Glomerular visceral epithelial cell (primary cell): Measurements from ENCODE around the gene SNX30.
"Not testable (repeated sequence)": the region's sequence is repeated elsewhere in the genome, so short reads cannot be mapped to it uniquely, and the experiment has no call there.

Source experiments
- DNase-seq: peaks from one replicate; pipeline ENCODE4 v3.0.0-alpha.2; 2016; ENCODE audit errors: extremely low spot score

The SNX30 gene, protein sequence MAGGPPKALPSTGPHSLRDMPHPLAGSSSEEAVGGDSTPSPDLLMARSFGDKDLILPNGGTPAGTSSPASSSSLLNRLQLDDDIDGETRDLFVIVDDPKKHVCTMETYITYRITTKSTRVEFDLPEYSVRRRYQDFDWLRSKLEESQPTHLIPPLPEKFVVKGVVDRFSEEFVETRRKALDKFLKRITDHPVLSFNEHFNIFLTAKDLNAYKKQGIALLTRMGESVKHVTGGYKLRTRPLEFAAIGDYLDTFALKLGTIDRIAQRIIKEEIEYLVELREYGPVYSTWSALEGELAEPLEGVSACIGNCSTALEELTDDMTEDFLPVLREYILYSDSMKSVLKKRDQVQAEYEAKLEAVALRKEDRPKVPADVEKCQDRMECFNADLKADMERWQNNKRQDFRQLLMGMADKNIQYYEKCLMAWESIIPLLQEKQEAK

DNA sequence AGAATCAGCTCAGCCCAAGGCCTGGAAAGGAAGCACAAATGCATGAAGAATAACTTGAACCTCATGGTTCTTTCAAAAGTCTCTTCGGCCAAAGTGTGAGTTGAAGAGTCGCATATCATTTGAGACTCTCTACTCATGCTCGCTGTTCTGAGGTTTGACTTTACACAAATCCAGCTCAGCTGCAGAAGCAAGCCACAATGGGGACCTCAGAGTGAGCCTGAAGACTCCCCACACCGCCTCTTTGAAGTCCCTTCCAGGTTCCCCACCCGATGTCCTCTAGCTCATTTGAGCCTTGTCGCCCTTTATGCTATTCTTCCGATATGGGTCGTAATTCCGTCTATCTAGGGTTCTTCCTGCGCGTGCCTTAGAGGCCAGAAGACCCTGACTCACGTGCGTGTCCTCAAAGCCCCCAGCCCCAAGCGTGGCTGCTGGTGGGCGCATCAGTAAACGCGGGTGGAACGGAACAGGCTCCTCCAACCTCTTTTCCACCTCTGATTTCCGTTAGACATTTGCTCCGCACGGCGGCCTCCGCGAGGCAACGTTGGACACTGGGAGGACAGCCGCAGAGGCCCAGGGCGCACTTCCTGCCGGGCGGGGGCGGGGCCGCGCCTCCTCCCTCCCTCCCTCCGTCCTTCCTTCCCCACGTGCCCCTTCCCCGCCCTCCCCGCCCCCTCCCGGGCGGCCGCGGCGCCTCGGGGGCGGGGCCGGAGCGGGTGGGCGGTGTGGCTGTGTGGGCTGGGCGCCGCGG, at the start of gene SNX30:
SNX30 (plus strand) TSS at position 745 of the 748 bp plus-strand sequence. CDS start 242 bp downstream, outside the sequence.
- DNase-seq: peak; percentile 95

DNA sequence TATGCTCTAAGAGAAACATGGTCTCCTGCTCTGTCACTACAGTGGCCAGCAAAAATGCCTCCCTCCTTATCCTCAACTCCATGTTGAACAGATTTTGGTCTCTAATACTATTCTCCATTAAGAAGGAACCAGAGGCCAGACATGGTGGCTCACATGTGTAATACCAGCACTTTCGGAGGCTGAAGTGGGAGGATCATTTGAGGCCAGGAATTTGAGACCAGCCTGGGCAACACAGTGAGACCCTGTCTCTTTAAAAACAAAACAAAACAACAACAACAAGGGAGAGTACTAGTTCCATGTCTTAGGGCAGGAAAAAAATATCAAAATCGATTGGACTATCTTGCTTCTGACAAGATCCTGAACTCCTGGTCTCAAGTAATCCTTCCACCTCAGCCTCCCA, 47.3 kb upstream of the SNX30 start:
- no peak for DNase-seq

DNA sequence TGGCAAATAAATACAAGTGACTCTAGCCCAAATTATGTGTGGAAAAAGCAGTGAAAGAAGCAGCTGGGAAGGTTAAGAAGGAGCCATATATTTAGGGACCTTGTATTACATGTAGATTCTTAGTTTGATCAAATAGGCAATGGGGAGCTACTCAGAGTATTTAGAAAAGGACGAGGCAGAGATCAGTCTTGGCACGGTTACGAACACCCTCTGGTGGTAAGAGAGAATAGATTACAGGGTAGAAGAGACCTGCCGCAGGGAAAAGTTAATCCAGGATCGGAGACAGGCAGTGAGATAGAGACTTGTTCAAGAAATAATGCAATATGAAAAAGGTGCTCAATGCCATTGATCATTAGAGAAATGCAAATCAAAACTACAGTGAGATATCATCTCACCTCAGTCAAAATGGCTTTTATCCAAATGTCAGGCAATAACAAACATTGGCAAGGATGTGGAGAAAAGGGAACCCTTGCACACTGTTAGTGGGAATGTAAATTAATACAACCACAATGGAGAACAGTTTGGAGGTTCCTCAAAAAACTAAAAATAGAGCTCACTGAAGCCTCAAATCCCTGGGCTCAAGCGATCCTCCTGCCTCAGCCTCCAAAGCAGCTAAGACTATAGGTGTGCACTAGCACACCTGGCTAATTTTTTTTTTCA, 44.7 kb upstream of the SNX30 start:
- DNase-seq: peak; percentile 54

DNA sequence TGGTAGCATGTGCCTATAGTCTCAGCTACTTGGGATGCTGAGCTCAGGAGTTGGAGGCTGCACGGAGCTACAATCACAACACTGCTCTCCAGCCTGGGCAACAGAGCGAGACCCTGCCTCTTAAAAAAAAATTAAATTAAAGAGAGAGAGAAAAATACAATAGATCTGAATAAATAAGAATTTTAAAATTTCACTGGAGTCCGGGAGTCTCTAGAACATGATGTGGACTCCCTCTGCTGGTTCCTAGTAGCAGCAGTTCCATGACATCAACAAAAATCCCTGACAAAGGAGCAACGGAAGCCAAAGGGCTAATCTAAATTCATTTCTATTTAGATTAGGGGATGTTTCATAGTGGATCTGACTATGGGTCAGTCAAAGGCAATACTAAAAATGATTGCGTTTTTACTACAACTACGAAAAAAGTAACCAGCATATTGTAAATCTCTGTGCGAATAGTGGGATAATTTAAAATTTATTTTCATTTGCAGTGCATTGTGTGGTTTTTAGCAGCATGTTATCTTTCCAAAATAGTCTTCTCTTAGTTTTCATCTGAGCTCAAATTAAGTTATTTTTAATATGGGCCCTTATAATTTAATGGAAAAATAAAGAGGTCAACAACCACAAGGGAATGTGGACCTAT, 39.4 kb upstream of the SNX30 start:
- peak; percentile 35 for DNase-seq

DNA sequence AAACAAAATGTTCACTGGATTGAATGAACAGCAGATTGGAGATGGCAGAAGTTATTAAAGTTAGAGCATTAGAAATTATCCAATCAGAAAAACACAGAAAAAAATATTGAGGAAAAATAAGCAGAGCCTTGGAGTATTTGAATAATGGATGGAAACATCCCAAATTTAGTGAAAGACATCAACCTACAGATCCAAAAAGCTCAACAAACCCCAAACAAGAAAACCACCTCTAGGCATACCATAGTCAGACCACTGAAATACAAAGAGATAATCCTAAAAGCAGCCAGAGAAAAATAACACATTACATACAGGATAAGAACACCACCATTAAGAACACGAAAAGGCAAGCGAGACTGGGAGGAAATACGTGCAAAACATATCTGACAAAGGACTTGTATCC, 37.9 kb upstream of the SNX30 start:
- no peak for DNase-seq

DNA sequence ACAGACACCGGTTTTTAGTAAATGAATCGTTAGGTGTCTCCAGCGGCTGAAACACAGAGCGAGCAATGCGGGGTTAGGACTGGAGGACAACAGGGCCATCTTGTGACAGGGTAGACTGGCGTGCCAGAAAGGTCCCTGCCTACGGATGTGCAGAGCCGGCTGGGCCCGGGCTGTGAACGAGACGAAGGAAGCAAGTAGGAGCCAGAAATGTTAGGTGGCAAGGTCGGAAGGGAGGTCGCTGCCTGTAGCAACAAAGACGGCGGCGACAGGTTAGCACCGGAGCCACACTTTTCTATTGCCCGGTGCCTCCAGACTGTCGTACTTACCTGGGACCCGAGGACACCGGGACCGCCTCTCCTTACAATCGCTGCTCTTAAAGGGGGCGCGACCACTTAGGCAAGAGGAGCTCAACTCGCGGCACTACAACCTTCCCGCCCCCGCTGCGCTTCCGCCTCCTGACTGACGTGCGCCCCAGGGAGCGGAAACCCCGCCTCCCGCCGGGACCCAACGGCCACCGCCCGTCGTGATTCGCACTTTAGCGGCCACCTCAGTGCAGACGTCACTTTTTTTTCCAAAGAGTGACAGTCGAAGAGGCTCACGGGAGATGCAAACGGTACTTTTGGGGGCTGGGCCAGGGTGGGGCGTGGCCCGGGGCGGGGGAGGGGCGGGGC, 32.8 kb upstream of the SNX30 start, which contains the start of gene INIP:
INIP (minus strand) TSS at position 457 of the 671 bp plus-strand sequence. CDS start 1,632 bp downstream, outside the sequence.
- peak; percentile 97 for DNase-seq

DNA sequence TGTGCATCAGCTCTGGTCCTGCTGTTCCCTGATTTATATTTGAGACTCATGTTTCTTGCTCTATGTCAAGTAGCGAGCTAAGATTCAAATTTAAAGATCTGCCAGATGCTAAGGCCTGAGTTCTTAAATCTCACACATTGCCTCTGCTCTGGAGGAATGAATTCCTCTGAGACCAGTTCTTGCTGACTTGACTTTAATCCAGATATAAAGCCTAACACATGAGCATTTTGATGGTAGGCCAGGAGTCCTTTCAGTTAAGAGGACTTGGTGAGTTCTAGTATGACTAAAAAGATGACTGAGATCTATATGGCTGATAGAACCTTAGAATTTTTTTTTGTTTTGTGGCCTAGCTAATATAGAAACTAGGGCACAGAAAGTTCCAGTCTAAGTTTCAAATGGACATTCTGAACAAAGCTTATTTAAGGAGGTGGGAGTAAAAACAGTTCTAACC, 31.3 kb upstream of the SNX30 start:
- no peak for DNase-seq

DNA sequence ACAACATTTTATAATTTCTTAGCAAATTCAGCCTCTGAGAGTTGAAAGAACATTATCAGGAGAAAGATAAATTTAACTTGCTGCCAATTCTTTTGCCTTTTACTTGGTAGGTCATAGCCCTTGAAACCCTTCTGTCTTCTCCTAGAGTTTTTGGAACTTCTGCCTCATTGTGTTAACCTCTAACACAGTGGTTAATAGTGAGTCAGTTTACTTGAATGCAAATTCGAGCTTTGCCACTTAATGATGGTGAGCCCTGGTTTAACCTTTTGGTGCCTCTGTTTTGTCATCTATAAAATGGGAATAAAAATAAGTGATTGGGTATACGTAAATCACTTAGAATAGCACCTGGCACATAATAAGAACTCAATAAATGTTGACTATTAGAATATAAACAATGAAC, 30.9 kb upstream of the SNX30 start:
- no peak for DNase-seq

DNA sequence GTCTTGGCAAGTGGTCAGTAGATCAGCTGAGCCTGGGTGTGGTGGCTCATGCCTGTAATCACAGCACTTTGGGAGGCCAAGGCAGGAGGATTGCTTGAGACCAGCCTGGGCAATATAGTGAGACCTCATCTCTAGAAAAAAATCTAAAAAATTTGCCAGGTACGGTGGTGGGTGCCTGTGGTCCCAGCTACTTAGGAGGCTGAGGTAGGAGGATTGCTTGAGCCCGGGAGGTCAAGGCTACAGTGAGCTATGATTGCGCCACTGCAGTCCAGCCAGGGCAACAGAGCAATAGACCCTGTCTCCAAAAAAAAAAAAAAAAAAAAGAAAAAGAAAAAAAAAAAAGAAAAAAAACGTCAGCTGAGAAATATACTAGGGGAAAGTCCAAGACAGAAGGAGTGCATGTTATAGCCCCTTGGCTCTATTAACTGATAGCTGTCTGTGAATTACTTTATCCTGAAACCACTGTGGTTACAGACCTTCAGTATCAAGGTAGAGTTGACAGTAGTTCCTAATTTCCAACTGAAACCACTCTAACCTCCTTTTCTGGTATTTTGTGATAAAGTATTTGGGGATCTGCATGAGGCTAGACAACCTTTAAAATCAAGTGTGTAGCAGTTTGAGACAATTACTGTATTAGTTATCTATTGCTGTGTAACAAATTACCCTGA, 30.3 kb upstream of the SNX30 start:
- DNase-seq: no peak

DNA sequence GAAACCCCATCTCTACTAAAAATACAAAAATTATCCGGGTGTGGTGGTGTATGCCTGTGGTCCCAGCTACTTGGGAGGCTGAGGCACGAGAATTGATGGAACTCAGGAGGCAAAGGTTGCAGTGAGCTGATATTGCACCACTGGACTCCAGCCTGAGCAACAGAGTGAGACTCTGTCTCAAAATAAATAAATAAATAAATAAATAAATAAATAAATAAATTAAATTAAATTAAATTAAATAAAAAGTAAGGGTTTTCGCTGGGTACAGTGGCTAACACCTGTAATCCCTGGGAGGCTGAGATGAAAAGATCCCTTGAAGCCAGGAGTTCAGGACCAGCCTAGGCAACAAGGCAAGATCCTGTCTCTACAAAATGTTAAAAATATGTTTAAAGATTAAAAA, 27.8 kb upstream of the SNX30 start:
- not testable (repeated sequence) for DNase-seq

DNA sequence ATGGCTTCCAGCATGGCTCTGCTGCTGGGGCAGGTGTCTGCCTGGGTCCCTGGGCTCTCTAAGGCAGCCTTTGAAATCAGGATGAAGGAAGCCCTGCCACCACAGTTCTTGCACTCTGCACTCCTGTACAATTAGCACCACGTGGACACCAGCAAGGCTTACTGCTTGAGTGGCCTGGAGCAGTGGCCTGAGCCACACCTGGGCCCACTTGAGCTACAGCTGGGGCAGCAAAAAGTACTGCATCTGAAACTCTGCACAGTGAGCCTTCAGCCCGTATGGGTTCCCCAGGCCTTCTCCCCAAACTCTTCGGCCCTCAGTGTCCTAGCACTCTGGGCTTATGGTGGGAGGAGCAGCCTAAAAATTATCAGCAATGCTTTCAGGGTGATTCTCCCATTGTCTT, 24.6 kb upstream of the SNX30 start:
- no peak for DNase-seq

DNA sequence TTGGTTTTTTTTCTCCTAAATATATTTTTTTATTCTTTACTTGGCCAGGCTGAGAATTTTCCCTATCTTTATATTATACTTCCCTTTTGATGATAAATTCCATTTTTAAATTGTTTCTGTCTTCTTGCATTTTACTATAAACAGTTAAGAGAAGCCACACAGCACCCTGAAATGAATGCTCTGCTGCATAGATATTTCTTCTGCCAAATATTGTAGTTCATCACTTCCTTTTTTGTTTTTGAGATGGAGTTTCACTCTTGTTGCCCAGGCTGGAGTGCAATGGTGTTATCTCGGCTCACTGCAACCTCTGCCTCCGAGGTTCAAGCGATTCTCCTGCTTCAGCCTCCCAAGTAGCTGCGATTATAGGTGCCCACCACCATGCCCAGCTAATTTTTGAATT, 24.1 kb upstream of the SNX30 start:
- no peak for DNase-seq

DNA sequence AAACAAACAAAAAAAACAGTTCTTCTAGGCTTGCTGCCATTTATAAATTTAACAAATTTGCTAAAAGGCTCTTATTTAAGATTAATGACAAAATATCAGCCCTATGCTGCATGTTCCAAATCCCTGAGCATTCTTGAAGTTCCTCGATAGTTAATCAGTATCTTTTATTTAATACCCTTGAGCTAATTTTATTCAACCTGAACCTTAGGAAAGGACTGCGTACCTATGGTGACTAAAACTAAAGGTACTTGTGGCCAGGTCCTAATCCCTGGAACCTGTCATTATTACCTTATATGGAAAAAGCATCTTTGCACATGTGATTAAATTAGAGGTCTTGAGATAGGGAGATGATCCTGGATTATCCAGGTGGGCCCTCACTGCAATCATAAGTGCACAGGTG, 22.2 kb upstream of the SNX30 start:
- DNase-seq: no peak

DNA sequence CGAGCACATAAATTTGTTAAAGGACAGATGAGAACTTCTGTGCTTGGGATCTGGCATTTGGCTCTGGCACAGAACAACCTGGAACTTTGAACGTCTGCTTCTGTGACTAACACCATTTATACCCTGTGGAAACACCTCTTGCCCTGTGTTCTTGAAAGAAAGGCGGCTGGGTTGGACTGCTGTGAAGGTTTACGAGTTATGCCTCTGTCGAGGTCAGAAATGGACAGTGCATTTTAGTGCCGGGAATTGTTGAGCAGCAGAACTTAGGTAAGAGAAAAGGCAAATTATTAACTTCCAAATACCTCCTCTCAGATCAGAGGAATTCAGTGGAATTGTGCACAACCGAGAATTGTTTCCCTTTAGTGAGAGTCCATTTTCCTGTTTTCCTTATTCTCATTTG, 18.6 kb upstream of the SNX30 start:
- DNase-seq: peak; percentile 52

DNA sequence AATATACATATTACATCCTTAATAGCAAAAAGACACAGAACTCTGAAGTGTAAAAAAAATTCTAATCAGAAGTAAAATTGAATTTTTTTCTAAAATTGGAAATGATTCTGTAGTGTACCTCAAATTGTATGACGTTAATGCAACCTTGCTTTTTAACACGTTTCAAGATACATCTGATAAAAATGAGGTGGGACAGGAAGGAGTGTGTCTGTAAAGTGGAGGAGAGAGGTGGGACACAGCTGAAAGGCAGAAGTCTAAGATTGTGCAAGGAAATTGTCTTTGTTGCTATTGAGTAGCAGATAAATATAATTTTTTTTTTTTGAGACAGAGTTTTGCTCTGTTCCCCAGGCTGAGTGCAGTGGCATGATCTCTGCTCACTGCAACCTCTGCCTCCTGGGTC, 15.7 kb upstream of the SNX30 start:
- no peak for DNase-seq

DNA sequence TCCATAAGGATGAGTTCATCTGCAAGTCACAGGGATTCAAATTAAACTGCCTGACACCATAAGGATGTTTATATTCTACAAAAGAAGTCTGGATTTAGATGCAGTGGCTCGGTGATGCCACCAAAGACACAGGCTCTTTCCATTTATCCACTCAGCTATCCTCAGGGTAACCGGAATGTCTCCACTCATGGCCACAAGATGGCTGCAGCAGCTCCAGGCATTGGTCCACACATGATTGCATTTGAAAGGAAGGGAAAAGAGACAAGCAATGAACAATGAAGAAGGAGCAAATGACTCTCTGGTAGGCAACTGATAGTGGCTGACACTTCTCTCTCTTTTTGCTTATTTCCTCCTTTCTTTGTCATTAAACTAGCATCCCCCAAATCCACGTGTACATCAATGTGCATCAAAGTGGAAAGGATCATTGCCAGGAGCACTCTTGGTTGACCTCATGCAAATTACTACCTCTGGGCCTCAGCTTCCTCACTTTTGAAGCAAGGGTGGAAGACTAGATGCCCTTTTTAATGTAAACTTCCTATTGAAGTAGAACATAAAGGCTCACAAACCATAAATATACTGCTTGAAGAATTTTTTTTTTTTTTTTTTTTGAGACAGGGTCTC, 7.2 kb upstream of the SNX30 start:
- no peak for DNase-seq

DNA sequence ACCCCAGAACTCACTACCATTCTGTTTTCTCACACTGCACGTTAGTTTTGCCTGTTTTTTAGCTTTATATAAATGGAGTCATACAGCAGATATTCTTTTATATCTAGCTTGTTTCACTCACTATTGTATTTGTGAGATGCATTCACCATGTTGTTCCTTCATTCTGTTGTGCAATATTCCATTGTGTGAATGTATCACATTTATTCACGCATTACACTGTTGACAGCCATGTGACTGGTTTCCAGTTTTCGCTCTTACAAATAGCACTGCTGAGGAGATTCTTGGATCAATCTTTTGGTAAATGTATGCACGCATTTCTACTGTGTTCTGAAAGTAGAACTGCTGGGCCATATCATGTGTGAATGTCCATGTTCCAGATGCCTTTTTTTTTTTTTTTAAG, 6.4 kb upstream of the SNX30 start:
- no peak for DNase-seq

DNA sequence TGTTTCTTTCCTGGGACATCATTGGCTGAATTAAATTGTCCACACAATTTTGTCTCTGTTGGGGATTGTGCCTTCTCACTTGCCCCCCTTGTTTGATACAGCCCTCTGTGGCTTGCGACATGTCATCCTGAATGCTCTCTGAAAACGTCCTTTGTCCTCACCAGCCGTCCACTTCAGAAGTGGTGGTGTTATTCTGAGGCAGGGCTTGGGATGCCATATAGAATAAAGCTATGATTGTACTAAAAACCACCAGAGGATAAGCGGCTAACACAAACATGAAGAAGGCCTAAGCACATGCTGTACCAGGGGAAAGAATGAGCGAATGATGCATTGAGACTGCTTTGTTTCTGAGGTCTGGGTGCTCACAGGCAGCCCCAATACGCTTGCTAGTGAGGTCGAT, 3.5 kb upstream of the SNX30 start:
- no peak for DNase-seq

DNA sequence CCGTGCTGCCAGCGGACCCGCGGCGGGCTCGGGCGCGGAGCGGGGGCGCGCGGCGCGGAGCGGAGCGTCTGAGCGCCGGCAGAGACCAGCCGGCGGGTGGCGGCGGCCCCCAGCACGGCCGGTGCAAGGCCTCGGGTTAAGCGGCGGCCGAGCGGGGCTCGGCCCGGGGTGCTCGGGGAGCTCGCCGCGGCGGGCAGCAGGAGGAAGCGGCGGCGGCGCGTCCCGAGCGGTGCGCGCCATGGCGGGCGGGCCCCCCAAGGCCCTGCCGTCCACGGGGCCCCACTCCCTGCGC, 150 bp downstream of the SNX30 start:
- no peak for DNase-seq

DNA sequence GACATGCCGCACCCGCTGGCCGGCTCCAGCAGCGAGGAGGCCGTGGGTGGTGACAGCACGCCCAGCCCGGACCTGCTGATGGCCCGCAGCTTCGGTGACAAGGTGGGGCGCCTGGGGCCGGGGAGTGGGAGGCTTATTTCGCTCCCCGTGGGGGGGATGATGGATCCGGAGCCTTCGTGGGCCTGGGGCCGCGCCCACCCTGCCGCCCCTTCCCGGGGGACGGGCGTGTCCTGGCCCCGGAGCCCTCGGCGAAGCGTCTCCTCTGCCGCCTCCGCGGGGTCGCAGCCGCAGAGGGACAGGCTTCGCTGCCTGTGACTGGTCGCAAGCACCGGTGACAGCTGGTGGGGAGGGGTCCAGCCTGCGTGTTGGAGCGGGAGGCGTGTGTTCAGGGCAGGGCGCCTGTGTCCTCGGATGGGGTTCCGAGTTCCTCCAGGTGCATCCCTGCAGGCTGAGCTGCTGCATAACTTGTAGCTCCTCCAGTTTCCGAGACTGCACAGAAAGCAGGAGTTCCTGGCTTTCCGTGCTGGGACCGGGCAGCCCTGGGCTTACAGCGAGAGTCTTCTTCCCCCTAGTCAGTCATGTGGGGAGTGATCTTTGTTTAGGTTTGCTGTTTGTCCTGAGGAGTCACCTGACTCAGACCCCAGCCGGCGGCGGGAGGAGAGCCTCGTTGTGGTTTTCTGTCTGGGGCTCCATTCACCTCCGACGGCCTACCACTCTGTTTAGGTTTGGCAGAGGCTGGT, 666 bp downstream of the SNX30 start:
- DNase-seq: peak; percentile 87
